Fibroblast of skin of abdomen (primary cell): ENCODE results near the gene NINJ1.
"Not testable (repeated sequence)": the region's sequence is repeated elsewhere in the genome, so short reads cannot be mapped to it uniquely, and the experiment has no call there.

Source experiments
- DNase-seq: peaks from one replicate; pipeline ENCODE4 v3.0.0-alpha.2; 2013

NINJ1 gene

DNA sequence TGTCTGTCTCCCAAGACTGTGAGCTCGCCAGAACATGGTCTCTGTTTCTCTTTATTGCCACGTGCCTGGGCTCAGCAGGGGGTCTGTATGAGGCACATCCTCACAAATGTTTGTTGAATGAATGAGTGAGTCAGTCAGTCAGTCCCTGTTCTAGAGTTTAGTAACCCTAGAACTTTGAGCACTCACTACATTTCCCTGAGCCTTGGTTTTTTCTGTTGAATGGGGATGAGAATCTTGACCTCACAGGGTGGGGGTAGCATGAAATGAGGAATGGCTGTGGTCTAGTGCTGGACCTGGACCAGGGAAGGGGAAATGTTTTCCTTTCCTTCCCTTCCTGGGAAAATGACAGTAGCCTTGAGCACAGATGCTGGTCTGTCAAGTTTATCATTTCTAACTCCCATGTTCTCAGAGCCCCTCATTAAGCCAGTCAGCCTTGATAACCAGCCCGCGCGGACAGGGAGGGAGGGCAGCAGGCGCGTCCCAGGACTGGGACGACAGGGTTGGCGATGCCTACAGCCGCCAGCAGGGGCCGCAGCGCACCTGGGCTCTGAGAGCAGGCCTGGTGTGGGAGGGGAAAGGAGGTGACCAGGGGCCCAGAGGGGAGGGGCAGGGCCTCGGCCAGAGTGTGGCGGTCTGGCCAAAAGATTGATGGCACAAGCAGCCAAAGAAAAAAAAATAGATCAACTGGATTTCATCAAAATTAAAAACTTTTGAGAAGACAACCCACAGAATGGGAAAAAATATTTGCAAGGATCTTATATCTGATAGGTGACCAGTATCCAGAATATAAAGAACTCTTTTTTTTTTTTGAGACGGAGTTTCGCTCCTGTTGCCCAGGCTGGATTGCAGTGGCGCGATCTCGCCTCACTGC is 25.8 kb upstream of the NINJ1 start:
- DNase-seq = peak; percentile 75

DNA sequence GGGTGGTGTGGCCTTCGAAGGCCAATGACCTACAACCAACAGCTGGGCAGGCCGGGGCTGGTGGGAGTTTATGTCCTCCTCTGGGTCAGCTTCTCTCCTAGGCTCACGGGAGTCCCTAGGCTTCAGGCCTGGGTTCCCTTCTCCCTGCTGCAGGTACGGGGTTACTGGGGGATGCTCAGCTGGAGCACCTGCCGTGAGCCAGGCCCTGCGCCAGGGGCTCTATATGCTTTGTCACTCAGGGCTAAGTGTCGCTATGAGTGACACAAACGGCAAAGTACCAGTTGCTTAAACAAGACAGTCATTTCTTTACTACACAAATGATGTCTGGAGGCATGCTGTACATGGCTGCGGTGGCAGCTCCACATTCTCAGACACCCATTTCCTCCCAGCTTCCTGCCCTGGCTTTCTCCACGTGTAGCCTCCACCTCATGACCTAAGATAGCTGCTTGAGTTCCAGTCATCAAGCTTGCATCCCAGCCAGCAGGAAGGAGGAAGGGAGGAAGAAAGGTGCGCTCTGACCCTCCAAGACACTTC is 22.5 kb upstream of the NINJ1 start:
- DNase-seq = no peak

DNA sequence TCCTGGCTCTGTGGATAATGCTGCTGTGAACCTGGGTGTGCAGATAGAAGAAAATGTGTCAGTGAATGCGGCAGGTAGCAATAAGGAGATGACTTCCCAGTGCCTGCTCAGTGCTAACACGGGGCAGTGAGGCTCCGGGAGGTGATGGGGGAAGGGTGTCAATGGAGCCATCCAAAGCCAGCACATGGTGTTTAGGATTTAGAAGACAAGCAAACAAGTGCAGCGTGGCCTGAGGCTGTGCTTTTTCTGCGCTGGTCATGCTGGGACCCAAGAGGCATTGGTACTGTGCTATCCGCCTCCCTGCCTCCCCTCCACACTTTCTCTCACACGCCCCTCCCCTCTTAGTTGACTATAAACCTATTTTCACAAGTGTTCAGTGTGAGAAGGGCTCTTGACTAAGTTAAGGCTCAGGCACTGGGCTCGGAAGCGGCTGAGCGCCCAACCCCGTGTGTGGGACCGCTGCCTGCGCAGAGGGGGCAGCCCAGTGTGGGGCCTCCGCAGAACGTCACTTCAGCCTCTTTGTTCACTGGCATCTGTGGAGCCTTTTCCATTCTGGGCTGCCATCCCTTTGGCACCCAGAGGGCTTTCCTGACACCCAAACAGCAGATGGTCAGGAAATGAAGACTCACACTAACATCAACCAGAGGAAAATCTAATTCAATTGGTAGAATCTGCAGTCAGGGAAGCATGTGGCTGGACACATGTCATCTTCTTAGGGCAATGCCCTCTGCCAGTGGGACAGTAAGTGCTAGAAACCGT is 21.8 kb upstream of the NINJ1 start:
- no peak for DNase-seq

DNA sequence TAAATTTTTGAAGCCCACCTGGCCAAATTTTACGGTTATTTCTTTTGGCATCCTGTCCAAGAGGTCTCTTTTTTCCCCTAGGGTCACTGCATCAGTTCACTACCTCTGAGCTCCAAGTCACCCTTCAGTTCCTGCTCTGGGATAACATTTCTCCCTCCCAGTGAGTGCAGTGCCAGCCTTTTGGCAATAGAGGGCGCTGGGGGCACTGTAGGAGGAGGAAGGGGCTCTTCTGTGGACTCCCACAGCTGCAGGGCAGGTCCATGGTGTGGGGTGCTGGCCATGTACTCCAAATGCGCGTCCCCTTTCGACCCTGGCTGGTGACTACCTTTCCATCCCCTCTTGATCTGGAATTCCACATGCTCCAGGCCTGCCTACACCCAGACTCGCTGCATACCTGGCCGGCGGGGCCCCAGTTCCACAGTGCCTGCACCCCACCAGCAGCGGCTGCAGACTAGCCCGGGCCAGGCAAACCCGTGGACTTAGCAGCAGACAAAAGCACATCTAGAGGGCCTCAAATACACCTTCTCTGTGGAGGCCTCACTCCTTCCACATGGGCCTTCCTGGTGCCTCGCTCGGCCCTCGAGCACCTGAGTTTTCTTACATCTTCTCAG is 20.3 kb upstream of the NINJ1 start:
- no peak for DNase-seq

DNA sequence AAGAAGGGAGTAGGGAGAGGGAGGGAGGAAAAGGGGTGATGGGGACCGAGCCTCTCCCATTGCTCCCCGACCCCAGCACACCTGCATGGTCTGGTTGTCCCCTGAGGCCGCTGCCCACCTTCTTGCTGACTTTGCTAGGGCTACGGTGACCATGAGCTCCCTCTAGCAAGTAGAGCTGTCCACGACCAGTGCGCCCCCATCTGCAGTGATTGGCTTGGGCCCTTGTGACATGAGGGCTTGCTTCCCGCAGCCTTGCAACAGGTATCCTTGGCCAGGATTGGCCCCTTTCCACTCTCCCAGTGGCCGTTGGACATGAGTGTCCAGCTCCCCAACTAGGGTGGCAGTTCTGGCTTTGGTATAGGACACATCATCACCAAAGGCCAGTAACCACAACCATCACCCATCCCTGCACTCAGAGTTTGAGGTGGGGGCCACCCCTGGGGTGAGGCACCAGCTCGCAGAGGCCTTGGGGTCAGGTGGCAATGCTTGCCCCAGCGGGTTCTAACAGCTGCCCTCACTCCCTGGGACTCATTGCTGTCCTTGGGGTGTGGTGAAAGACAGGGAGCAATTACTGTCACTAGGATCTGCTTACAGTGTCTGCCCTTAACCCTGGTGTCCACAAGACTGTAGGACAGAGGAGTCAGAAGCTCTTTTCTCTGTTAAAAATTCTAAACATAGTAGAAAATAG is 17.2 kb upstream of the NINJ1 start:
- no peak for DNase-seq

DNA sequence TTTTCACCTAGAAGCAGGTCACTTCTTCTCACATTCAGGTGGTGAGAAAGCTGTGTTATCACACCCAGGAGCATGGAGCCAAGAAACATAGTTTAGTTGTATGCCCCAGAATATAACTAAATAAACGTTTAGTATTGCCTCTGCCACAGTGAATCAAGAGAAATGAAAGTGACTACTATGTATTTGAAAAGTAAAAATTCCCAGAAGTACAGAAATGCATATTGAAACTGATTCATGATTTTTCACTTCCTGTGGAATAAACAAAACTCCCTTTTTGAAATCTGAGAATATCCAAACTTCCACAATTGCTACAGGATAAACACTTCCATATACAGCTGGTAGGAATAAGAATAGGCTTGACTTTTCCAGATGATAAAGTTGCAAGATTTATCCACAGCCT is 15.3 kb upstream of the NINJ1 start:
- no peak for DNase-seq

DNA sequence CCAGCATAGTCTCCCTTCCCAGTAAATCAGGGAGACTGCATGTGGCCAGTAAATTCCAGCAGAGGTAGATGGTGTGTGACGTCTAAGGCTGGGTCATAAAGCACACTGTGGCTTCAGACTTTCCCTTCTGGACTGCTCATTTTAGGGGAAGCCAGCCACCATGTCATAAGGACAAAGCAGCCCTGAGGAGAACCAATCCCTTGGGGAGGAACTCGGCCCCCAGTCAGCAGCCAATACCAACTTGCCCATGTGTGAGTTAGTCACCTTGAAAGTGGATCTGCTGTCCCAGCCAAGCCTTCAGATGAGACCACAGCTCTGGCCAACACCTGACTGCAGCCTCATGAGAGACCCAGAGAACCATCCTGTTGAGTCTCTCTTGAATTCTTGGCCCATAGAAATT is 14.7 kb upstream of the NINJ1 start:
- DNase-seq = no peak

DNA sequence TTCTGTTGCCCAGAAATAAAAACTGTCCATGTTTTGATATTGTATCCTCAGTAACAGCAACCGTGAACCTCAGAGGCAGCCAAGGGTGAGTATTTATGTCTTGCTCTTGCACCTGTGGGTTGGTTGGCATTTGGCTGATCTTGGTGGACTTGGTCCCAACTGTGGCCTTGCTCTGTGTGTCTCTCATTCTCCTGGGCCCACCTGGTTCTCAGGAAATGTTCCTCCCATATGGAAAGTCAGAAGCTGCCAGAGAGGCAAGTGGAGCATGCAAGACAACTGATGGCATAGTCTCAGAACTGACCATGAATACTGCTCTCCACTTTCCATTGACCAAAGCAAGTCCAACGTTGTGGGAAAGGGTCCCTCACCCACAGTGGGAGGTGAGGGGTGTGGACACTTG is 13.6 kb upstream of the NINJ1 start:
- no peak for DNase-seq

DNA sequence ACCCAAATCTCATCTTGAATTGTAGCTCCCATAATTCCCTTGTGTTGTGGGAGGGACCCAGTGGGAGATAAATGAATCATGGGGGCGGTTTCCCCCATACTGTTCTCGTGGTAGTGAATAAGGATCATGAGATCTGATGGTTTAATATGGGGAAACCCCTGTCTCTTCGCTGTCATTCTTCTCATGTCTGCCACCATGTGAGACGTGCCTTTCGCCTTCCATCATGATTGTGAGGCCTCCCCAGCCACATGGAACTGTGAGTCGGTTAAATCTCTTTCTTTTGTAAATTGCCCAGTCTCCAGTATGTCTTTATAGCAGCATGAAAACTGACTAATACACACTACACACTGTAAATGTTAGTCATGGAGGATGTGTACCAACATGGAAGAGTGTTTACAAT is 12.6 kb upstream of the NINJ1 start:
- not testable (repeated sequence) for DNase-seq

DNA sequence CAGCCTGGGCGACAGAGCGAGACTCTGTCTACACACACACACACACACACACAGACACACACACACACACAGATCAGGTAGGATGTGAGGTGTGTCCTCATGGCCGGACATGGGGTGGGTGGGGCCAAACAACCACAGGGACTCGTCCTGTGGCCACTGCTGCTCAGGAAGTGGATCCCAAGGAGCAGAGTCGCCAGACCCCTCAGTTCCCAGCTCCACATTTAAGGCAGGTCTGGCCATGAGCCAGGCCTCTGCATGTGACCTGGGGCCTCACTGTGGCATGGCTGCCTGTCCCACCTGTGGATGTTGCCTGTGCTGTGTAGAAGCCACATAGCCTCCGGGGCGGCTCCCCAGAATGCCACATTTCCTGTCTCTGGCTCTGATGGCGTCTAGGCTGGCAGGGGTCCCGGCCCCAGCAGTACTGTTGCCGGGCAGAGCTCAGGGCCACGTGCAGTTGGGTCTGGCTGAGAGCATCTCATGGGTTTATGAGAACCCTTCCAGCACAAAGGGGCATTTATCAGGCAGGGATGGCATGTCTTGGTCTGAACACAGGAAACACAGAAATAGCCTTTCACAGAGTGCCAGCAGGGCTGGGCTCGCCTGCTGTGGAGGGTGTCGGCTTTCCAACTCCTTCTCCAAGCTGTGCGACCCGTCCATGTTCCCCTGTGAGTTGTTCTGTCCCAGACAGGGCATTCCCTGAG is 9.9 kb upstream of the NINJ1 start:
- DNase-seq = no peak

DNA sequence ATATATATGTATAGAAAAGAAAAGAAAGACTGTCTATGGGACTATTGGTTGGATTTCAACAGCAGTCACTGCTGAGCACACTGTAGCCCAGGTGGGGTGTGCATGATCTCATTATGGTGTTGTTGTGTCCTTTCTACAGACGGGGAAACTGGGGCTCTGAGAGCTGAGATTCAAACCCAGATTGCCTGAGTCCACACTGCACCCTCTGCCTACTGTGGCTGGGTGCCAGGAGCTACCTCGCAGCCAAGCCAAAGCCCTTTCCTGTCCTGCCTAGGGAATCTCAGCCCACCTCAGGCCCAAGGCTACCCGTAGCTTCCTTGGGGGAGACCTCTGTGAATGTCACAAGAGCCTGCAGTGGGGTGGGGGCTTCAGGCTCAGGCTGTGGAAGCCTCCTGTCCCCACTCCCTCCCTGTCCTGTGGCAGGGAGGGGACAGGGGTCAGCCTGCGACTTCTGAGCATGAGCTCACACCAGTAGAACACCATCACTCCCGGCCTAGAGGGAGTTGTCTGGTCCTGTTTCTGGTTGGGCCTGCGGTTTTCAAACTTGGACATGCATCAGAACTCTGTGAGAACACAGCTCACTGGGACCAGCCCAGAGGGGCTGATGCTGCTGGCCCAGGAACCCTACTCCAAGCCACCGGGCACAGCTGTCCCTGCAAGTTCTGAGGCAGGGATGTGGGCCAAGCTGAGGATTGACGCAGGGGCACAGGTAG is 7.9 kb upstream of the NINJ1 start:
- no peak for DNase-seq

DNA sequence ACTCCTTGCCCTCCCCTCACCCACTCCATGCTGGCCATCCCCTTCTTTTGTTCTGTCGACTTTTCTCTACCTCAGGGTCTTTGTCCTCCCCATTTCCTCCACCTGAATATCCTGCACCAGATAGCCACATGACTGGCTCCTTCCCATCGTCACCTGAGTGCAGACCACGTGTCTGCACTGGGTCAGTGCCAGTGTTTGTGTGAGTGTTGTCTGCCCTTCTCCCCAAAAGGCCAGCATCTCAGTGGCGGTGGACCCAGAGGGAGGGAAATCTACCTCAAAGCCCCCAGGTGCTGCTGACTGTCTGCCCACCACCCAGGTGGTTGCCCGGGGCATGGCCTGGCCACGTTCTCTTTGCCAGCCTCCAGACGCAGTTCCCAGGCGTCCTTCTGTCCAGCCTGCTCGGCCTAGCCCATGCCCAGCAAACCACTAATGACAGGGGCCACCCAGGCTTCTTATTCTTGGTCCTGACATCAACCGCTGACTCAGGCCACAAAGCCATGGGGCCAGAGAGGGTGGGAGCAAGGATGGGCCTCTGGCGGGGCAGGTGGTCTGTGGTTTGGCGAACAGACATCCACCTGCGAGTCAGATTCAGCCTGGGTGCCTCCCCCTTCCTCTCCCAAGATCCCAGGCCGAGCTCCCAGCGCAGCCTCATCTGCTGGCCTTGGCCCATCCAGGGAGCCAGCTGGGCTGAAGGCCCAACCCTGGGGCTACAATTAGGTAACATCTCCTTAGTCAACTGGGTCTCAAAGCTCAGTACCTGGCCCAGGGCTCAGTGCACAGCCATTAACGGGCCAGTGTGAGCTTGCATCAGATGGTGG is 5.5 kb upstream of the NINJ1 start:
- DNase-seq = no peak

DNA sequence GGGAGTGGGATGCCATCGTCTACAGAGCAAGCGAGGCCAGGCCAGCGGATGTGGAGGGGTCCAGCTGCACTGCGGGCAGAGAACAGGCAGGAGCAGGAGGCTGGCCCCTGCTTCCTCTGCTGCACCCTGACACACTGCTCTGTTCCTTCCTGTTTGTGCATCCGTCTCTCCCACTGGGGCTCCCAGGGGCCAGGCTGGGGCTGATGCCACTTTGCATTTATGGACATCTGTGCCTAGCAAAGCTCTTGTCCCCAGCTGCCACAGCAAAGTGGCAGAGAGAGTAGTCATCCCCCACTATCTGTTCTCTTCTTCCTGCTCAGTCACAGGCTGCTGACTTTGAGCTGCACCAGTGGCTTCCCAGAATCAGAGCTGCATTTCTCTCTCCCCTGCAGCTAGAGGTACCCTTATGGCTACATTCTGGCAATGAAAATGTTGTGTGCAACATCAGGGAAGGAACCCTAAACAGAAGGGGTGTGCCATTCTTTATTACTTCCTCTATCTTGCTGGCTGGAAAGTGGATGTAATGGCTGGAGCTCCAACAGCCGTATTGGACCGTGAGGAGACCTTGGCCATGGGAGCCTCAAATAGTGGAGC is 4.2 kb upstream of the NINJ1 start:
- no peak for DNase-seq

DNA sequence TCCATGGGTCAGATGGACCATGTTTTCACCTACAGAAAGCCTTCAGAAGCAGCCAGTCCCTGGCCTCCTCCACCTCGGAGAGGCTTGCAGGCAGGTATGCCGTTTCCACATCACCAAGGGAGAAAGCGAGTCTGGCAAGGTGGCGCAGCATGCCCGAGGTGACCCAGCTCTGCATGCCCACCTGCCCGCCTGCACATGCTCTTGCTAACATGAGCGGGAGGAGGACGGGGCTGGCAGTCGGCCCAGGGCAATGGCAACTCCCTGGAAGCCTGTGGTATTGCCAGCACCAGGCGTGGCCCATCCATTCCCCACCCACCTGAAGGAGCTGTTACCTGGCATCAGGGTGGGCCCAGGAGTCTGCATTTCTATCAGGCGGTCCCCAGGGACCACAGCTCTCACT is 3.3 kb upstream of the NINJ1 start:
- DNase-seq = no peak

DNA sequence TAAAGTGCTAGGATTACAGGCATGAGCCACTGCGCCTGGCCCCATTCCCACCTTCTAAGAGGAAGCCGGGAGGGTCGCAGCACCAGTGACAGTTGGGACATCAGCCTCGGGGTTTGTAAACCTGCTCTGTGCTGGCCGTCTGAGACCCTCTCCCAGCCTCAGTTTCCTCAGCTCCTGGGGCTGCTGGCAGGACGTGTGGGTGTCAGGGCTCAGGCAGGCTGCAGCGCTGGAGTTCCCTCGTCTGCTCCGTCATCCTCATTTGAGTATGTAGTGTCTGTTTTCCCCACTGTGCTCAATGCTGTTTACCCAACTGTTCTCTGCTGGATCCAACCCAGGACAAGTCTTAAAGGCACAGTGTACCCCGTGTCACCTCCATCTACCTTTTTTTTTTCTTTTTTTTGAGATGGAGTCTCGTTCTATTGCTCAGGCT is 2.0 kb upstream of the NINJ1 start:
- no peak for DNase-seq

DNA sequence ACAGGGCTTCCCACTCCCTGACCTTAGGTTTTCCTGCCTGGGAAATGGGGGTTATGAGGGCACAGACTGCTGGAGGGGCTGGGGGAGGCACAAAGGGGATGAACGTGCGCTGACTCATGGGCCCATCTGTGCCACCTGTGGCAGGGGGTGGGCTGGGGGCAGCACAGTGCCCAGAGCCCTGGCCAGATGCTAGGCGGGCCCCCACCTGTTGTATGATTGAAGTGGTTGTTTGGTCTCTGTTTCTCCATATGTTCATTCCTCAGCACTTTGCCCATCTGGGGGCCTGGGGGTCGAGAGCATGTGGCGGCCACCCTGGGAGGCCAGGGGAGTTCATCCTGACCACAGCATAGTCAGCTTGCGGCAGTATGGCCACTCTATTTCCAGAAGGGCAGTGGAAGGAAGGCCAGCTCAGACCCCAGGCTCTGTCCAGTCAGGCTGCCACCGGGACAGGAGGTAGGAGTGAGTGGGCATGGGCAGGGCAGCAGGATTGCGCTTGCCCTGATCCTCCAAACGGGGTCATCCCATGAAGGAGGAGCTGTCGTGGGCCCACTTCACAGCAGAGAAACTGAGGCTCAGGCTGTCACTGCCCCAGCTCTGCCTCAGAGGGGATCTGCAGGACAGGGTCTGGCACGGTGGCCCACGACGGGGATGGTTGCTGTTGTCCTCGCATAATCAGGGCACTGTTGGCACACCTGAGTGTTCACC is 841 bp upstream of the NINJ1 start:
- no peak for DNase-seq

DNA sequence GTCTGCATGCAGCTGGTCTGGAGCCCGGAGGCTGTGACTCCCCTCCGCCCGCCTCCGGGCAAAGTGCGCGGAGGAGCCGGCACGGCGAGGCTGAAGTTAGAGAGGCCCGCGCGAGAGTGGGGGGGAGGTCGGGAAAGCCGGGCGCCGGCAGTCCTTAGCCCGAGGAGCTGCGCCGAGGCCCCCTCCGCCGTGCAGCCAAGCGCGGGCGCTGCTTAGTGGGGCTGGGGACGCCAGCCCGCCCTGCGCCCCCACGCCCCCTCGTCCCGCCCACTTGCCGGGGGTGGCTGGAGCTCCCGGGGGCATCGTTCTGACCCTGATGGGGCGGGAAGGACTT is 403 bp downstream of the NINJ1 start:
- DNase-seq = peak; percentile 69

DNA sequence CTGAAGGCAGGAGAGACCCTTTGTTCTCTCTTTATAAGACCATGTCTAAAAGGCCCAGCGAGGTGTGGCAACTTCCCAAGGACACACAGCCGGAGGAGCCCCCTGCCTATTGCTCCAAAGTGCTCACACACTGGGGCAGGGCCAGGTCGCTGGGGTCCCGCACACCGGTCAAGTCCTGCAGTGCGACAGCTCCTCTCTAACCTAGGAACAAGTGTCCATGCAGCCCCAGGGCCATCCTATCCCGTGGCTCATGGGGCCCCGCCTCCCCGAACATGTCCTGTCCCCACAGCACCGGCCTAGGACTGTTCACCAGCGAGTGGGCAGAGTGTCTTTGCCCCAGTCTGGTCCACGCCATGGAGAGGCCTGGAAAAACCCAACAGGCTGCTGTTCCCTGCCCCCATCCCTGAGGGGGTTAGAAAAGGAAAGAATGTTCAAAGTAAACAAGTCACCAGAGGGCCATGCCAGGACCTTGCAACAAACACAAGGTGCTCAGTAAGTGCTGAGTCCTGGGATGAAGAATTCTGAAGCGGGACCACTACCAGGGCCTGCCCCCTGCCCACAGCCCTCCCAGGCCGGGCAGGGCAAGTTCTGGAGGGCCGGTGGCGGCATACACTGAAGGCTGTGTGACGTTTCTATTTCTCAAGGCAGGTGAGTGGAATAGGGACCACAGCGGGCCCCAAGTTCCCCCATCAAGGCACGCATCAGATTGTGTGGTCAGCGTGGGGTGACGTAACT is 938 bp downstream of the NINJ1 start:
- no peak for DNase-seq
